GM23338 (cell line): ENCODE measurements around the gene HMGN5. TPM values are rescaled to one million over a fixed set of nuclear protein-coding genes. Genes with fewer than 3 reads are reported as not detected.

Experiments
- ATAC-seq: fragments of 200-7000 bp; cut with Tn5 transposase; 3 replicates; pipeline ENCODE4 v1.9.1; 2020
- DNase-seq: peaks from one replicate; pipeline ENCODE4 v3.0.0-alpha.2; 2015; ENCODE audit warnings: low spot score
- H2AFZ ChIP-seq: fragments of 200-600 bp; sonication (generic); 2 replicates; pipeline ENCODE4 v1.8.0; 2016; ENCODE audit warnings: antibody characterized with exemption, mild to moderate bottlenecking, moderate library complexity
- H3F3A ChIP-seq: fragments of 200-600 bp; sonication (generic); replicated peaks from 2 replicates; pipeline ENCODE4 v1.8.0; 2017; ENCODE audit warnings: antibody characterized with exemption, mixed run types, low read depth
- H3K27ac ChIP-seq: fragments of 200-600 bp; sonication (generic); 2 replicates; pipeline ENCODE4 v1.6.1; 2016; ENCODE audit warnings: low read depth
- H3K27me3 ChIP-seq: fragments of 200-600 bp; sonication (generic); 2 replicates; pipeline ENCODE4 v1.8.0; 2016; ENCODE audit warnings: mild to moderate bottlenecking, mixed run types, moderate library complexity; ENCODE audit not compliant: insufficient read depth
- H3K36me3 ChIP-seq: fragments of 200-600 bp; sonication (generic); 2 replicates; pipeline ENCODE4 v1.8.0; 2016; ENCODE audit warnings: mild to moderate bottlenecking; ENCODE audit not compliant: insufficient read depth
- H3K4me1 ChIP-seq: fragments of 200-600 bp; sonication (generic); 2 replicates; pipeline ENCODE4 v1.8.0; 2016; ENCODE audit warnings: mild to moderate bottlenecking, moderate library complexity; ENCODE audit not compliant: insufficient read depth
- H3K4me2 ChIP-seq: fragments of 200-600 bp; sonication (generic); 2 replicates; pipeline ENCODE4 v1.7.1; 2017; ENCODE audit warnings: mixed run types
- H3K4me3 ChIP-seq: fragments of 200-600 bp; sonication (generic); 2 replicates; pipeline ENCODE4 v1.6.1; 2016; ENCODE audit warnings: mixed run types
- H3K79me2 ChIP-seq: fragments of 200-600 bp; sonication (generic); replicated peaks from 2 replicates; pipeline ENCODE4 v1.8.0; 2017; ENCODE audit warnings: mild to moderate bottlenecking; ENCODE audit not compliant: insufficient read depth
- H3K9me2 ChIP-seq: fragments of 200-600 bp; sonication (generic); 2 replicates; pipeline ENCODE4 v1.8.0; 2017; ENCODE audit not compliant: insufficient read depth
- H4K20me1 ChIP-seq: fragments of 200-600 bp; sonication (generic); replicated peaks from 2 replicates; pipeline ENCODE4 v1.8.0; 2017; ENCODE audit warnings: mild to moderate bottlenecking; ENCODE audit not compliant: insufficient read depth
- H3K27ac Mint-ChIP-seq: 2 replicates; pipeline ENCODE4 v1.8.0; 2020; ENCODE audit warnings: inconsistent platforms, mild to moderate bottlenecking, moderate library complexity, mixed read lengths
- H3K27me3 Mint-ChIP-seq: 3 replicates; pipeline ENCODE4 v1.8.0; 2022; ENCODE audit warnings: low read depth, mild to moderate bottlenecking, moderate library complexity, mixed read lengths, inconsistent platforms; ENCODE audit not compliant: insufficient read depth, poor library complexity
- H3K36me3 Mint-ChIP-seq: 3 replicates; pipeline ENCODE4 v1.8.0; 2021; ENCODE audit warnings: low read depth, mild to moderate bottlenecking, inconsistent platforms, moderate library complexity, mixed read lengths
- H3K4me1 Mint-ChIP-seq: 3 replicates; pipeline ENCODE4 v1.8.0; 2020; ENCODE audit warnings: mild to moderate bottlenecking, inconsistent platforms, mixed read lengths
- H3K4me3 Mint-ChIP-seq: 3 replicates; pipeline ENCODE4 v1.8.0; 2021; ENCODE audit warnings: moderate library complexity, mild to moderate bottlenecking, inconsistent platforms, mixed read lengths
- H3K9me3 Mint-ChIP-seq: 3 replicates; pipeline ENCODE4 v1.8.0; 2020; ENCODE audit warnings: moderate library complexity, mild to moderate bottlenecking, inconsistent platforms, mixed read lengths
- CREB1 ChIP-seq: fragments of 250-450 bp; sonication (Bioruptor Pico); IDR thresholded peaks from 2 replicates; pipeline ENCODE4 v1.5.0; 2020; ENCODE audit warnings: low read depth, mild to moderate bottlenecking, moderate library complexity
- EZH2 ChIP-seq: fragments of 200-600 bp; sonication (generic); IDR thresholded peaks from one replicate; pipeline ENCODE4 v1.8.0; 2017; ENCODE audit warnings: antibody characterized with exemption, mild to moderate bottlenecking, low read depth; ENCODE audit not compliant: unreplicated experiment
- EZH2phosphoT487 ChIP-seq: fragments of 200-600 bp; sonication (generic); IDR thresholded peaks from one replicate; pipeline ENCODE4 v1.8.1; 2018; ENCODE audit warnings: antibody characterized with exemption; ENCODE audit not compliant: unreplicated experiment
- JUNB ChIP-seq: IDR thresholded peaks from one replicate; pipeline ENCODE4 v1.6.1; 2016; ENCODE audit warnings: antibody characterized with exemption; ENCODE audit not compliant: unreplicated experiment
- NANOG ChIP-seq: IDR thresholded peaks from 2 replicates; pipeline ENCODE4 v1.6.1; 2016; ENCODE audit warnings: antibody characterized with exemption, borderline replicate concordance
- REST ChIP-seq: IDR thresholded peaks from one replicate; pipeline ENCODE4 v1.6.1; 2018; ENCODE audit warnings: antibody characterized with exemption; ENCODE audit not compliant: unreplicated experiment
- ZNF331 ChIP-seq: fragments of 250-450 bp; sonication (Bioruptor Pico); IDR thresholded peaks from 2 replicates; pipeline ENCODE4 v1.5.0; 2020; ENCODE audit warnings: low read depth, mild to moderate bottlenecking, moderate library complexity
- polyA plus RNA-seq: library from polyadenylated mRNA; unstranded; fragments of >200 nt; fragmentation: Nextera tagmentation; extraction: Ambion mirVana; gene quantifications from 2 replicates; pipeline ENCODE4 v1.2.1, GENCODE V29; 2016
- total RNA-seq: library from RNA; depleted of rRNA; stranded (reverse); fragments of >200 nt; shearing (Covaris generic); gene quantifications from 2 replicates; pipeline ENCODE4 v1.2.3, GENCODE V29; 2014
- TF ChIP-seq, protein P1 (sequence below): fragments of 250-450 bp; sonication (Bioruptor Pico); IDR thresholded peaks from 2 replicates; pipeline ENCODE4 v1.5.0; 2020; ENCODE audit warnings: mild to moderate bottlenecking, moderate library complexity
- TF ChIP-seq, protein P2 (sequence below), 2 experiments: fragments of 200-600 bp in 1 of 2; sonication (generic) in 1 of 2; conservative IDR thresholded peaks; 2 replicates each; pipeline versions ENCODE4 v1.5.1 to v1.6.1; 2016 to 2017; ENCODE audit warnings: antibody characterized with exemption in 2 of 2, low read depth in 2 of 2, mild to moderate bottlenecking in 2 of 2, moderate library complexity in 1 of 2
- TF ChIP-seq, protein P3 (sequence below): IDR thresholded peaks from 2 replicates; pipeline ENCODE4 v1.6.1; 2016; ENCODE audit warnings: antibody characterized with exemption

HMGN5 gene
- total and polyA plus RNA-seq, 2 experiments from 2014 or later: 5.2 to 155 TPM

GRCh38 chrX:81241753-81242152 is 40.0 kb upstream of the HMGN5 start:
- no peak overlapping the region for H2AFZ ChIP-seq

More at GRCh38 chrX:81241753-81242152, 40.0 kb upstream of the HMGN5 start:
- no peak overlapping the region for H3K4me3 Mint-ChIP-seq
- peaks cover 2% of the 10 kb centered on the region for H3K27me3 Mint-ChIP-seq
- Histone ChIP-seq H4K20me1 (no peaks in the 10 kb centered on the region), H3K9me2 (no peaks in the 10 kb centered on the region), H3K4me2 (no peak overlapping the region), H3F3A (no peaks in the 10 kb centered on the region), H3K27me3 (no peaks in the 10 kb centered on the region), H3K4me3 (no peak overlapping the region), H3K79me2 (peaks cover 3% of the 10 kb centered on the region; the same call in 1 of the 2 replicates), H3K27ac (no peak overlapping the region), H3K4me1 (no peaks in the 10 kb centered on the region), H3K36me3 (no peaks in the 10 kb centered on the region)
- DNase-seq (no peak), ATAC-seq (no peak)
- TF ChIP-seq, protein P1, sequence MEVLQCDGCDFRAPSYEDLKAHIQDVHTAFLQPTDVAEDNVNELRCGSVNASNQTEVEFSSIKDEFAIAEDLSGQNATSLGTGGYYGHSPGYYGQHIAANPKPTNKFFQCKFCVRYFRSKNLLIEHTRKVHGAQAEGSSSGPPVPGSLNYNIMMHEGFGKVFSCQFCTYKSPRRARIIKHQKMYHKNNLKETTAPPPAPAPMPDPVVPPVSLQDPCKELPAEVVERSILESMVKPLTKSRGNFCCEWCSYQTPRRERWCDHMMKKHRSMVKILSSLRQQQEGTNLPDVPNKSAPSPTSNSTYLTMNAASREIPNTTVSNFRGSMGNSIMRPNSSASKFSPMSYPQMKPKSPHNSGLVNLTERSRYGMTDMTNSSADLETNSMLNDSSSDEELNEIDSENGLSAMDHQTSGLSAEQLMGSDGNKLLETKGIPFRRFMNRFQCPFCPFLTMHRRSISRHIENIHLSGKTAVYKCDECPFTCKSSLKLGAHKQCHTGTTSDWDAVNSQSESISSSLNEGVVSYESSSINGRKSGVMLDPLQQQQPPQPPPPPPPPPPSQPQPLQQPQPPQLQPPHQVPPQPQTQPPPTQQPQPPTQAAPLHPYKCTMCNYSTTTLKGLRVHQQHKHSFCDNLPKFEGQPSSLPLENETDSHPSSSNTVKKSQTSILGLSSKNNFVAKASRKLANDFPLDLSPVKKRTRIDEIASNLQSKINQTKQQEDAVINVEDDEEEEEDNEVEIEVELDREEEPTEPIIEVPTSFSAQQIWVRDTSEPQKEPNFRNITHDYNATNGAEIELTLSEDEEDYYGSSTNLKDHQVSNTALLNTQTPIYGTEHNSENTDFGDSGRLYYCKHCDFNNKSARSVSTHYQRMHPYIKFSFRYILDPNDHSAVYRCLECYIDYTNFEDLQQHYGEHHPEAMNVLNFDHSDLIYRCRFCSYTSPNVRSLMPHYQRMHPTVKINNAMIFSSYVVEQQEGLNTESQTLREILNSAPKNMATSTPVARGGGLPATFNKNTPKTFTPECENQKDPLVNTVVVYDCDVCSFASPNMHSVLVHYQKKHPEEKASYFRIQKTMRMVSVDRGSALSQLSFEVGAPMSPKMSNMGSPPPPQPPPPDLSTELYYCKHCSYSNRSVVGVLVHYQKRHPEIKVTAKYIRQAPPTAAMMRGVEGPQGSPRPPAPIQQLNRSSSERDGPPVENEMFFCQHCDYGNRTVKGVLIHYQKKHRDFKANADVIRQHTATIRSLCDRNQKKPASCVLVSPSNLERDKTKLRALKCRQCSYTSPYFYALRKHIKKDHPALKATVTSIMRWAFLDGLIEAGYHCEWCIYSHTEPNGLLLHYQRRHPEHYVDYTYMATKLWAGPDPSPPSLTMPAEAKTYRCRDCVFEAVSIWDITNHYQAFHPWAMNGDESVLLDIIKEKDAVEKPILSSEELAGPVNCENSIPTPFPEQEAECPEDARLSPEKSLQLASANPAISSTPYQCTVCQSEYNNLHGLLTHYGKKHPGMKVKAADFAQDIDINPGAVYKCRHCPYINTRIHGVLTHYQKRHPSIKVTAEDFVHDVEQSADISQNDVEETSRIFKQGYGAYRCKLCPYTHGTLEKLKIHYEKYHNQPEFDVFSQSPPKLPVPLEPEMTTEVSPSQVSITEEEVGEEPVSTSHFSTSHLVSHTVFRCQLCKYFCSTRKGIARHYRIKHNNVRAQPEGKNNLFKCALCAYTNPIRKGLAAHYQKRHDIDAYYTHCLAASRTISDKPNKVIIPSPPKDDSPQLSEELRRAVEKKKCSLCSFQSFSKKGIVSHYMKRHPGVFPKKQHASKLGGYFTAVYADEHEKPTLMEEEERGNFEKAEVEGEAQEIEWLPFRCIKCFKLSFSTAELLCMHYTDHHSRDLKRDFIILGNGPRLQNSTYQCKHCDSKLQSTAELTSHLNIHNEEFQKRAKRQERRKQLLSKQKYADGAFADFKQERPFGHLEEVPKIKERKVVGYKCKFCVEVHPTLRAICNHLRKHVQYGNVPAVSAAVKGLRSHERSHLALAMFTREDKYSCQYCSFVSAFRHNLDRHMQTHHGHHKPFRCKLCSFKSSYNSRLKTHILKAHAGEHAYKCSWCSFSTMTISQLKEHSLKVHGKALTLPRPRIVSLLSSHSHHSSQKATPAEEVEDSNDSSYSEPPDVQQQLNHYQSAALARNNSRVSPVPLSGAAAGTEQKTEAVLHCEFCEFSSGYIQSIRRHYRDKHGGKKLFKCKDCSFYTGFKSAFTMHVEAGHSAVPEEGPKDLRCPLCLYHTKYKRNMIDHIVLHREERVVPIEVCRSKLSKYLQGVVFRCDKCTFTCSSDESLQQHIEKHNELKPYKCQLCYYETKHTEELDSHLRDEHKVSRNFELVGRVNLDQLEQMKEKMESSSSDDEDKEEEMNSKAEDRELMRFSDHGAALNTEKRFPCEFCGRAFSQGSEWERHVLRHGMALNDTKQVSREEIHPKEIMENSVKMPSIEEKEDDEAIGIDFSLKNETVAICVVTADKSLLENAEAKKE (CRISPR knock-in tag): no peak
- no peak for TF ChIP-seq ZNF331 (CRISPR knock-in tag)
- TF ChIP-seq, protein P2, sequence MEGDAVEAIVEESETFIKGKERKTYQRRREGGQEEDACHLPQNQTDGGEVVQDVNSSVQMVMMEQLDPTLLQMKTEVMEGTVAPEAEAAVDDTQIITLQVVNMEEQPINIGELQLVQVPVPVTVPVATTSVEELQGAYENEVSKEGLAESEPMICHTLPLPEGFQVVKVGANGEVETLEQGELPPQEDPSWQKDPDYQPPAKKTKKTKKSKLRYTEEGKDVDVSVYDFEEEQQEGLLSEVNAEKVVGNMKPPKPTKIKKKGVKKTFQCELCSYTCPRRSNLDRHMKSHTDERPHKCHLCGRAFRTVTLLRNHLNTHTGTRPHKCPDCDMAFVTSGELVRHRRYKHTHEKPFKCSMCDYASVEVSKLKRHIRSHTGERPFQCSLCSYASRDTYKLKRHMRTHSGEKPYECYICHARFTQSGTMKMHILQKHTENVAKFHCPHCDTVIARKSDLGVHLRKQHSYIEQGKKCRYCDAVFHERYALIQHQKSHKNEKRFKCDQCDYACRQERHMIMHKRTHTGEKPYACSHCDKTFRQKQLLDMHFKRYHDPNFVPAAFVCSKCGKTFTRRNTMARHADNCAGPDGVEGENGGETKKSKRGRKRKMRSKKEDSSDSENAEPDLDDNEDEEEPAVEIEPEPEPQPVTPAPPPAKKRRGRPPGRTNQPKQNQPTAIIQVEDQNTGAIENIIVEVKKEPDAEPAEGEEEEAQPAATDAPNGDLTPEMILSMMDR (conservative IDR thresholded peaks at IDR 0.05; ENCODE audit: low read depth in 2 of 2): no peak
- no peak for TF ChIP-seq EZH2phosphoT487
- TF ChIP-seq JUNB: no peak
- TF ChIP-seq, protein P3, sequence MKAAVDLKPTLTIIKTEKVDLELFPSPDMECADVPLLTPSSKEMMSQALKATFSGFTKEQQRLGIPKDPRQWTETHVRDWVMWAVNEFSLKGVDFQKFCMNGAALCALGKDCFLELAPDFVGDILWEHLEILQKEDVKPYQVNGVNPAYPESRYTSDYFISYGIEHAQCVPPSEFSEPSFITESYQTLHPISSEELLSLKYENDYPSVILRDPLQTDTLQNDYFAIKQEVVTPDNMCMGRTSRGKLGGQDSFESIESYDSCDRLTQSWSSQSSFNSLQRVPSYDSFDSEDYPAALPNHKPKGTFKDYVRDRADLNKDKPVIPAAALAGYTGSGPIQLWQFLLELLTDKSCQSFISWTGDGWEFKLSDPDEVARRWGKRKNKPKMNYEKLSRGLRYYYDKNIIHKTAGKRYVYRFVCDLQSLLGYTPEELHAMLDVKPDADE: no peak
- TF ChIP-seq REST: no peak
- no peak for TF ChIP-seq CREB1
- TF ChIP-seq EZH2: no peak
- TF ChIP-seq NANOG: no peak
- peaks cover 10% of the 10 kb centered on the region; the same call in 2 of the 3 replicates for H3K9me3 Mint-ChIP-seq
- no peaks in the 10 kb centered on the region for H3K4me1 Mint-ChIP-seq
- H3K27ac Mint-ChIP-seq: no peak overlapping the region
- H3K36me3 Mint-ChIP-seq: peaks cover 44% of the 10 kb centered on the region
